Natural killer cell treated with Interleukin-12 subunit alpha and Interleukin-12 subunit beta and Interleukin-15 and Interleukin-18, amount 100 ng/mL, for 72 hours (primary cell): ENCODE data around the gene FRMD1. TPM values are rescaled to one million over a fixed set of nuclear protein-coding genes. Genes with fewer than 3 reads are reported as not detected.

Experiments used
- ATAC-seq, 2 donors: fragments of 150-1000 bp; cut with Tn5 transposase in 1 of 2; sonication (Bioruptor Pico), chemical (Tn5 transposase) in 1 of 2; 2 replicates each; pipeline ENCODE4 v1.10.0; 2021
- DNase-seq: peaks from one replicate; pipeline ENCODE4 v3.0.0; 2022; ENCODE audit warnings: low spot score
- H3K27ac Mint-ChIP-seq, 2 donors: 1 replicate in 1 of 2; 2 replicates in 1 of 2; pipeline ENCODE4 v1.8.0; 2022; ENCODE audit warnings: mixed read lengths in 2 of 2, mild to moderate bottlenecking in 1 of 2, moderate library complexity in 1 of 2
- H3K27me3 Mint-ChIP-seq, 2 donors: 1 replicate in 1 of 2; 2 replicates in 1 of 2; pipeline ENCODE4 v1.8.0; 2022; ENCODE audit warnings: mixed read lengths in 2 of 2
- H3K36me3 Mint-ChIP-seq: one replicate; pipeline ENCODE4 v1.8.0; 2022; ENCODE audit warnings: mixed read lengths
- H3K4me1 Mint-ChIP-seq, 2 donors: 1 replicate in 1 of 2; 2 replicates in 1 of 2; pipeline ENCODE4 v1.8.0; 2022; ENCODE audit warnings: low read depth in 2 of 2, mixed read lengths in 2 of 2, mild to moderate bottlenecking in 1 of 2
- H3K4me3 Mint-ChIP-seq: one replicate; pipeline ENCODE4 v1.8.0; 2022; ENCODE audit warnings: mixed read lengths
- H3K9me3 Mint-ChIP-seq: 2 replicates; pipeline ENCODE4 v1.8.0; 2022; ENCODE audit warnings: mixed read lengths
- total RNA-seq, 2 donors: library from RNA; stranded (reverse); gene quantifications; one replicate each; pipeline ENCODE4 v1.2.3, GENCODE V29; 2022

Gene FRMD1
- total RNA-seq: not detected

DNA sequence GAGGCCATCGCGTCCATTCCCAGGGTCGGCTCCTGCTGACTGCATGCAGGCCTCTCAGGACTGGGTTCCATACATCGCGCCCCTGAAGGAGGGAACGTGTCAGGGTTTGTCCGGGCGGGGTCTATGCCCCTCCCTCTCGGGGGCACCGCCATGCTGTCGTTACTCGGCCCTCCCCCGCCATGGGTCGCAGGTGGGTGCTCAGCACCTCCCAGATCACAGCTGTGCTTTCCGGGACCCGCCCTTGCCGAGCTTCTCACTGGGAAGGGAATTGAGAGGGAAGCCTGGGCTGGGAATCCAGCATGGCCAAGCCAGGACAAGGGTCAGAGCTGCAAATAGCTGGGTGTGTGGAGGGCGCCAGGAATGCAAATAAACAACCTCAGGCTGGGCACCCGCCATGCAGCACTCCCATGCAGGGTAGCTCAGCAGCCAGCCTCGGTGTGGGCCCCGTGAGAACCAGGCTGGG, at the start of gene FRMD1:
TSS of gene FRMD1 (minus strand) at position 270 of the 463 bp plus-strand sequence. CDS start at position 152, 118 bp downstream.
- H3K27me3 Mint-ChIP-seq: peaks cover 0 to 2% of the 10 kb centered on the region in 2 donors
- H3K4me1 Mint-ChIP-seq: no peaks in the 10 kb centered on the region

DNA sequence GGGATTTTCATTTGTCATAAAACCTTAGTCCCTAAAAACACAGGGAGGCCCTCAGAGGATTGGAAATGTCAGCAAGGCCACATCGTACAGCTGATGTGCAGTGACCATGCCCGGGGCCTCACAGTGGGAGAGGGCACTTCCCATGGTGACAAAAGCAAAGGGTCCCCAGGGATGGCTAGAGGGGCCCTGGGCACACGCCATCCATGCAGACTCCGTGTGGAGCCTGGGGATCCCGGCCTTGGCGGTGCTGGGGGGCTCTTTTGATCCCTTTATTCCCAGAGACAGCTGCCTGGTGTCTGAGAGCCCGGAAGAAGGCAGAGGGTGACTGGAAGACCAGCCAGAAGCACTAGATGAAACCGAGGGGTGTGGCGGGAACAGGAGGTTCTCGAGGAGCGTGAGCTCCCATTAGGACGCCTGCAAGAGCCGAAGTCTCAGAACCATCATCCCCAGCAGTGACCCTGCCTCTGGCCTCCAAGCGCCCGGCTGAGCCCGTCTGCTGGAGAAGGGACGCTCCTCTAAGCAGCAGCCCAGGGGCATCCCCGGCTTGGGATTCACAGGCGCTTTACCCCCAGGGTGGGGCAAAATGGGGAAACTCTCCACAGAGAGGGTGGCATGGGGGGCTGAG, 49.1 kb upstream of the FRMD1 start:
- Mint-ChIP-seq H3K4me3 (no peak overlapping the region), H3K4me1 (no peaks in the 10 kb centered on the region), H3K27ac (no peak overlapping the region), H3K9me3 (no peaks in the 10 kb centered on the region), H3K27me3 (peaks cover 0 to 9% of the 10 kb centered on the region in 2 donors), H3K36me3 (no peaks in the 10 kb centered on the region)
- DNase-seq: no peak
- no peak for ATAC-seq

More for the DNA sequence above, at the start of gene FRMD1:
- DNase-seq (no peak), ATAC-seq (no peak)
- Mint-ChIP-seq H3K4me3 (no peak within 1 kb of the TSS), H3K36me3 (no peaks in the 10 kb centered on the region), H3K27ac (no peak within 1 kb of the TSS), H3K9me3 (no peaks in the 10 kb centered on the region)

- no peaks in the 10 kb centered on the region for H3K9me3 Mint-ChIP-seq
- ATAC-seq (no peak), DNase-seq (no peak)
- H3K4me1 Mint-ChIP-seq: no peaks in the 10 kb centered on the region
- H3K27ac Mint-ChIP-seq: no peak overlapping the region
- H3K4me3 Mint-ChIP-seq: no peak overlapping the region
- H3K36me3 Mint-ChIP-seq: no peaks in the 10 kb centered on the region
- peaks cover 0 to 9% of the 10 kb centered on the region in 2 donors for H3K27me3 Mint-ChIP-seq
Measured at GRCh38 chr6:168127384-168127868, 48.4 kb upstream of the FRMD1 start.

GRCh38 chr6:168126566-168127383, 47.8 kb upstream of the FRMD1 start:
- Mint-ChIP-seq H3K27me3 (peaks cover 0 to 6% of the 10 kb centered on the region in 2 donors), H3K9me3 (no peaks in the 10 kb centered on the region), H3K4me3 (no peak overlapping the region), H3K4me1 (no peaks in the 10 kb centered on the region), H3K36me3 (no peaks in the 10 kb centered on the region), H3K27ac (no peak overlapping the region)
- DNase-seq (no peak), ATAC-seq (no peak)

- DNase-seq (no peak), ATAC-seq (no peak)
- no peaks in the 10 kb centered on the region for H3K9me3 Mint-ChIP-seq
- no peaks in the 10 kb centered on the region for H3K27me3 Mint-ChIP-seq
- no peak overlapping the region for H3K4me3 Mint-ChIP-seq
- no peaks in the 10 kb centered on the region for H3K4me1 Mint-ChIP-seq
- no peaks in the 10 kb centered on the region for H3K36me3 Mint-ChIP-seq
- no peak overlapping the region for H3K27ac Mint-ChIP-seq
Measured at GRCh38 chr6:168125429-168126001, 46.5 kb upstream of the FRMD1 start.

GRCh38 chr6:168124921-168125320, 45.9 kb upstream of the FRMD1 start:
- Mint-ChIP-seq H3K36me3 (no peaks in the 10 kb centered on the region), H3K27me3 (no peaks in the 10 kb centered on the region), H3K9me3 (no peaks in the 10 kb centered on the region), H3K27ac (no peak overlapping the region), H3K4me1 (no peaks in the 10 kb centered on the region), H3K4me3 (no peak overlapping the region)
- ATAC-seq: no peak
- no peak for DNase-seq

- Mint-ChIP-seq H3K27me3 (no peaks in the 10 kb centered on the region), H3K27ac (no peak overlapping the region), H3K4me3 (no peak overlapping the region), H3K4me1 (no peaks in the 10 kb centered on the region), H3K36me3 (no peaks in the 10 kb centered on the region), H3K9me3 (no peaks in the 10 kb centered on the region)
- no peak for ATAC-seq
- no peak for DNase-seq
Measured at GRCh38 chr6:168124158-168124557, 45.1 kb upstream of the FRMD1 start.

- Mint-ChIP-seq H3K4me3 (no peak overlapping the region), H3K27ac (no peak overlapping the region), H3K9me3 (no peaks in the 10 kb centered on the region), H3K27me3 (no peaks in the 10 kb centered on the region), H3K36me3 (no peaks in the 10 kb centered on the region), H3K4me1 (no peaks in the 10 kb centered on the region)
- no peak for DNase-seq
- ATAC-seq: no peak
Measured at GRCh38 chr6:168123165-168123911, 44.3 kb upstream of the FRMD1 start.

DNA sequence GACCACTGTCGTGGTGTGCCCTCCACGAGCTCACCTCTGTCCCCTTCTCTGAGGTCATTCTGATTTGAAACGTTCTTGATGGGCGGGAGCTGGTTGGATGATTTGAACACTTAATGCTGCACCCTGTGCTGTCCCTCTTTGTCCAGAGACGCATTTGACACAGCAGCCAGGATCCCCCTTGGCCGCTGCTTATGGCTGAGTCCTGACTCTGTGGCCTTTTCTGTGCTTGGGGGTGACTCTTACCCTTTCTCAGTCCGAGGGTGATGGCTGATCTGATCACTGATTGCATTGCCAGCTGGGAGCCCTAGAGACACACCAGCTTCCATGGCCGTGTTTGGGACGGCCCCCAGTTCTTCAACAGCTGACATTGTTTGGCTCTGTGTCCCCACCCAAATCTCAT, 43.5 kb upstream of the FRMD1 start:
- no peak for DNase-seq
- no peaks in the 10 kb centered on the region for H3K36me3 Mint-ChIP-seq
- H3K27ac Mint-ChIP-seq: no peak overlapping the region
- H3K4me1 Mint-ChIP-seq: no peaks in the 10 kb centered on the region
- no peaks in the 10 kb centered on the region for H3K27me3 Mint-ChIP-seq
- no peaks in the 10 kb centered on the region for H3K9me3 Mint-ChIP-seq
- ATAC-seq: no peak
- no peak overlapping the region for H3K4me3 Mint-ChIP-seq

- ATAC-seq (no peak), DNase-seq (no peak)
- no peaks in the 10 kb centered on the region for H3K4me1 Mint-ChIP-seq
- H3K27ac Mint-ChIP-seq: no peak overlapping the region
- H3K36me3 Mint-ChIP-seq: no peaks in the 10 kb centered on the region
- H3K4me3 Mint-ChIP-seq: no peak overlapping the region
- no peaks in the 10 kb centered on the region for H3K27me3 Mint-ChIP-seq
- H3K9me3 Mint-ChIP-seq: no peaks in the 10 kb centered on the region
Measured at GRCh38 chr6:168122011-168122410, 43.0 kb upstream of the FRMD1 start.

DNA sequence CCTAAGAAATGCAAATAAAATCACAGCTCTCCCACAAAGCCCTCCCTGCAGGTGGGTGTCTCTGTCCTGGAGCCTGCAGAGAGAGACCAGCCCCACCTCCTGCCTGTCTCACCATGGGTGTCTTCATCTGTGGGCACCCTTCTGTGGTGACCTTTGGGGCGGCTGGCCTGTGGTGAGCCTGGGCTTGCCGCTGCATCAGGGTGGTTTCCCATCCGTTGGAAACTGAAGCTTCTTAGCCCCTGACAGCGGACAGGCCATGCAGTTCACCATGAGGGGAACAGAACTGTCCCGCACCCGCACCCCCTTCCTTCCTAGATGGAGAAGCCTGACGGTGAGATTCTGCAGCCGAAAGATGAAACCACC, 42.3 kb upstream of the FRMD1 start:
- H3K27me3 Mint-ChIP-seq: no peaks in the 10 kb centered on the region
- no peak for ATAC-seq

GRCh38 chr6:168120390-168121302, 41.6 kb upstream of the FRMD1 start:
- ATAC-seq: no peak
- no peak overlapping the region for H3K27ac Mint-ChIP-seq
- H3K4me3 Mint-ChIP-seq: no peak overlapping the region
- no peaks in the 10 kb centered on the region for H3K36me3 Mint-ChIP-seq
- H3K9me3 Mint-ChIP-seq: peaks cover under 1% of the 10 kb centered on the region
- H3K4me1 Mint-ChIP-seq: no peaks in the 10 kb centered on the region
- no peaks in the 10 kb centered on the region for H3K27me3 Mint-ChIP-seq
- no peak for DNase-seq

More for the DNA sequence above, 42.3 kb upstream of the FRMD1 start:
- Mint-ChIP-seq H3K9me3 (no peaks in the 10 kb centered on the region), H3K4me3 (no peak overlapping the region), H3K36me3 (no peaks in the 10 kb centered on the region), H3K27ac (no peak overlapping the region), H3K4me1 (no peaks in the 10 kb centered on the region)
- no peak for DNase-seq

GRCh38 chr6:168119539-168119938, 40.5 kb upstream of the FRMD1 start:
- Mint-ChIP-seq H3K27ac (no peak overlapping the region), H3K9me3 (peaks cover 3% of the 10 kb centered on the region), H3K4me1 (no peaks in the 10 kb centered on the region), H3K4me3 (no peak overlapping the region), H3K27me3 (peaks cover 0 to 2% of the 10 kb centered on the region in 2 donors), H3K36me3 (no peaks in the 10 kb centered on the region)
- ATAC-seq: no peak
- no peak for DNase-seq
